GM10847 (cell line): ENCODE measurements around the gene TMC2.

ENCODE experiments used
- POLR2A ChIP-seq: IDR thresholded peaks from 2 replicates; pipeline ENCODE4 v1.6.1; 2011; ENCODE audit not compliant: insufficient read length; ENCODE audit errors: extremely low read depth

Gene TMC2

DNA sequence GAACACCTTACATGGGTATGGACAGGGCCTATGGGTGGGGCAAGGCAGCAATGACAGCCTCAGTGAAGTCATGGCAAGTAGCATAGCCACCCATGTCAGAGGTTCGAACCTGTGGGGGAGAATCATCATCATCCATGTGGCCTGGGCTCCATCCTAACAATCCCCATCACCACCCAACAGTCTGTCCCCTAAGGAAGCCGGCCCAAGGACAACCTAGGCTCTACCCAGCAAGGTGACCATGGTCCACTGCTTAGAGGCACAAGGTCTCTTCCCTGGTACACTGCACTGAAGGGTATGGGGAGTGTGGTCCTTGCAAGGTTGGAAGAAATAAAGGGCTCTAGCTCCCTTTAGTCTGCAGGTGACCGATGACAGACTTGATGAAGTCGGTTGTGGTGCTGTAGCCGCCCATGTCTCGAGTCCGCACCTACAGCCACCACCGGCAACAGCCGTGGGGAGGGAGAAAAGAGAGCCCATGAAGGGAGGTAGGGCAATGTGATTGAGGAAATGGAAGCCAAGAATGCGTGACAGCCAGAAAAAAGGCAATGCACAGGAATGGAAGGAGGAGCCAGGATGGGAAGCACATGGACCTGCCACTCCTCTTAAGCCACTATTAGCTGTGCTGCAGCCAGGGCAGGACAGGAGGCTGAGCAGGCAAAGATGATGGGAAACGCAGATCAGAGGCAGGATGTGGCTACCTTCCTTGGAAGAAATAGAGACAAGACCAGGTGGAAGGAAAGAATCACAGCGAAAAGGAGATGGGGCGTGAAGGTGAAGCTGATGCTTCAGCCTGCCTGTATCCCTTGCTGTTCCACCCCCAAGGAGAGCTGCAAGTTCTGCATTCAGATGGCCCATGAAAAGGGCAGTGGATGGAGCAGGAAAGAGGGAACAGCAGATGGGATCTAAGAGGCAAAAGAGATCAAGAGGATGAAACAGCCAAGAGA lies 122.3 kb downstream of the TMC2 start:
- no peak for TF ChIP-seq POLR2A

- TF ChIP-seq POLR2A: no peak
These were observed 123.2 kb downstream of the TMC2 start for GRCh38 chr20:2659547-2659946.

DNA sequence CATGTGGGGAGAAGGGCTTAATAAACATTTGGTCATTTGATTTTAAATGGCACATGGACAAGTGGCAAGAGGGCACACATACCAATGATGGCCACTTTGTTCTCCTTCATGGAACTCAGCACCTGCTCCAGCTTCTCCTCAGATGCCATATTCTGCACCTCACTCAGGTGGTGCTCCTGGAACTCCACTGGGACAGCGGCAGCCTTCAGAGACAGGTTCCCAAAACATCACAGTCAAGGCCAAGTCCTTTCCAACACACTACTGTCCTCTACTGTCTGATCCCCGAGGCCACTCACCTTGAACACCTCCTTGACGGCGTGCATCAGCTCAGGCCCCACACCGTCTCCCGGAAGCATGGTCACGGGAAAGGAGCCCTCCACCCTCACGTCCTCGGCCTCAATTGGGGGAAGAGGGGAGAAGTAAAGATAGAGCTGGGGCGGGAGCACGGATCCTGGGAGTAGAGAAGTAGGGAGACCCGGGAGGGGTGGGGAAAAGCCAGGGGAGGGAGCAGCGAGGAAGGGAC lies 127.1 kb downstream of the TMC2 start:
- TF ChIP-seq POLR2A: no peak

GRCh38 chr20:2663887-2664719 lies 127.7 kb downstream of the TMC2 start, which contains the start of gene IDH3B:
Gene IDH3B (minus strand): TSS chr20:2664216. CDS start chr20:2664188, 28 bp downstream.
- peak; percentile 53 for TF ChIP-seq POLR2A

DNA sequence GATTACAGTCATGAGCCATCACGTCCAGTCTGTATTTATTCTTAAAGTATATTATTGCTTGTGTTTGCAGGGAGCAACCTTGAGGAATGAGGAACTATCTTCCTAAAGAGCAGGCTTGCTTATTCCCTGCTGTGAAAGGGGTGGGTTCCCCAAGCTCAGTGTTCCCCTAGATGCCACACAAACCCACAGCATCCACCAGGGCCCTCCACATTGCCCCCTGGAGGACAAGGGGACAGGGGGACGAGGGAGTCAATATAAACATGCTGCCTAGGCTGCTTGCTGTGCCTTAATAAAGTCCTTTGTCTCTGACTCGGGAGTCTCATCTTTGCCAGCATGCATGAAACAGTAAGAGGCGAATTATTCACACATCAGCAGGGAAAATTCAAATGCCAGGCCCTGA lies 135.6 kb downstream of the TMC2 start:
- TF ChIP-seq POLR2A: no peak

DNA sequence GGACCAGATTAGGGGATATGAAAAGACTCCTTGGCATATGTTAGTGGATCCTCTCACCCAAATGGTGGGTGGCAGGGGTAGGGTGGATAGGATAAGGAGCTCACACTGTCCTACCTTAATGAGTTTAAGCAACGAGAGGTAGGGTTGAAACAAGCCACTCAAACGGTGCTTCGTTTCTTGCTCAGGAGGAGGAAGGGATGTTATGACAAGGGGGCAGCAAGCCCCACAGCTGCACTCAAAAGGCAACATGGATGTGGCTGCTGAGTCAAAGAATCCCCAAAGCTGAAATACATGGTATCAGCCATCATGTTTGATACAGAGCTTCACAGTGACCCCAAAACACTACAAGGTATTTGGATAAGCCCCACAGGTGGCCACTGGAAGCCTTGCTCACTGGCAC lies 136.1 kb downstream of the TMC2 start:
- TF ChIP-seq POLR2A: no peak

DNA sequence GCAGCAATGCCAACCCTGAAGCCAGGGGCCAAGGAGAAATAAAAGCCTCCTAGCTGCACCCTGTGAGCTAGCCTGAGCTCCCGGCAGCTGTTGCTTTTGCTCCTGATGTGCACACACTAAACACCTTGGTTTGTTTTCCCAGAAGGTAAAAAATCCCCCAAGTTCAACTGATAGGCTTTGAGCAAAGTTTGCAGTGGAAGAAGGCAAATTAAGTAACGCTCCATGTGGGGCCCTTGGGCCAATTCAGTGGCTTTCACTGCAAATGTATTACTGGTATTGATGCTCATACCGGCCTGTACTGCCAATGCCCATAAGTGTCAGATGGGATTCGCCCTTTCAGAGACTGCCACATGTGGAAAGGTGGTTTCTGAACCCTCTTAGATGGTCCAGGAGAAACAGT lies 137.1 kb downstream of the TMC2 start:
- TF ChIP-seq POLR2A: no peak

- TF ChIP-seq POLR2A: no peak
These were observed 143.7 kb downstream of the TMC2 start for GRCh38 chr20:2680046-2680445.

DNA sequence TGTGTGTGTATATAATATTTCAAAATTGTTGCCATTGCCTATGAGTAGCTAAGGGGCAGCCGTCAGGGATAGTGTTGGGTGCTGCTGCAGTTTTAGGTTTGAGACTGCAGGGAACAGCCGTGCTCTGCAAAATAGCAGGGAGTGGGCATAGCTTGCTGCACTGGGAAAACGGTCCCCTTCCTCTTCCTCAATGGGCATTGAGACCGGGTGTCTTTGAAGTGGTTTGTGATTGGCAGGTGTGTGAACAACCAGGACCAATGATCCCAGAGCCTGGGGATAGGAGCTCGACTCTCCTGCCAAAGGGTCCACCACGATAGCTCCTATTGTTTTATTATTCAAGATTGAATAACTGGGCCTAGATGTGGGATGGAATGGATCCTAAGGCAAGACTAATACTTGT lies 151.1 kb downstream of the TMC2 start:
- TF ChIP-seq POLR2A: no peak

GRCh38 chr20:2688041-2688591 lies 151.7 kb downstream of the TMC2 start:
- no peak for TF ChIP-seq POLR2A

GRCh38 chr20:2690213-2690612 lies 153.8 kb downstream of the TMC2 start:
- no peak for TF ChIP-seq POLR2A

- TF ChIP-seq POLR2A: no peak
These were observed 154.3 kb downstream of the TMC2 start for GRCh38 chr20:2690718-2691117.

- no peak for TF ChIP-seq POLR2A
These were observed 154.8 kb downstream of the TMC2 start for GRCh38 chr20:2691127-2691526.
